SKM-1 (cell line): Measurements from ENCODE around the gene ACOT6.
A peak's percentile ranks its signal among the peaks of the same experiment; 100 is the strongest.
"Not testable (repeated sequence)": the region's sequence is repeated elsewhere in the genome, so short reads cannot be mapped to it uniquely, and the experiment has no call there.

Experiments used
- DNase-seq: peaks from one replicate; lab custom pipeline; 2025; ENCODE audit not compliant: unreplicated experiment; lab: John Stamatoyannopoulos, UW

The ACOT6 gene

GRCh38 chr14:73644531-73645247, 32.4 kb downstream of the ACOT6 start, which contains the start of gene DNAL1:
DNAL1 (plus strand) TSS chr14:73644986; CDS start chr14:73645040, 54 bp downstream.
- DNase-seq = peak; percentile 12

GRCh38 chr14:73645248-73645610, 32.9 kb downstream of the ACOT6 start:
- DNase-seq = no peak

- no peak for DNase-seq
Observed at GRCh38 chr14:73651005-73651404, 38.7 kb downstream of the ACOT6 start.

- DNase-seq = no peak
Observed at GRCh38 chr14:73655851-73656250, 43.5 kb downstream of the ACOT6 start.

- not testable (repeated sequence) for DNase-seq
Observed at GRCh38 chr14:73659202-73659601, 46.9 kb downstream of the ACOT6 start.

GRCh38 chr14:73660511-73660910, 48.2 kb downstream of the ACOT6 start:
- no peak for DNase-seq

GRCh38 chr14:73661872-73662271, 49.6 kb downstream of the ACOT6 start:
- DNase-seq = no peak

- no peak for DNase-seq
Observed at GRCh38 chr14:73662487-73662943, 50.2 kb downstream of the ACOT6 start.

GRCh38 chr14:73663548-73664212, 51.4 kb downstream of the ACOT6 start:
- no peak for DNase-seq

GRCh38 chr14:73665130-73665529, 52.8 kb downstream of the ACOT6 start:
- DNase-seq = no peak

GRCh38 chr14:73666583-73666982, 54.3 kb downstream of the ACOT6 start:
- no peak for DNase-seq

GRCh38 chr14:73667854-73668253, 55.5 kb downstream of the ACOT6 start:
- no peak for DNase-seq
